Heart right ventricle (tissue), 16 donors: ENCODE results near the gene TPSB2. TPM values are rescaled to one million over a fixed set of nuclear protein-coding genes. Genes with fewer than 3 reads are reported as not detected.

Experiments used
- ATAC-seq, 8 donors: fragments of 200-7000 bp; cut with Tn5 transposase; one replicate each; pipeline ENCODE4 v1.9.1; 2020; ENCODE audit warnings: mild to moderate bottlenecking in 8 of 8, moderate library complexity in 8 of 8, moderate number of reproducible peaks in 1 of 8
- DNase-seq, 2 donors: peaks; one replicate each; pipeline ENCODE4 v3.0.0-alpha.2; 2020
- H3K27ac ChIP-seq, 10 donors: fragments of 200-600 bp; sonication (generic) in 2 of 10; one replicate each; pipeline versions ENCODE4 v1.5.0 to v1.8.0; 2020 to 2022; ENCODE audit warnings: mild to moderate bottlenecking in 3 of 10
- H3K27me3 ChIP-seq, 7 donors: fragments of 200-600 bp; one replicate each; pipeline ENCODE4 v1.8.0; 2021 to 2022; ENCODE audit warnings: mild to moderate bottlenecking in 2 of 7
- H3K36me3 ChIP-seq, 9 donors: fragments of 200-600 bp; sonication (generic) in 1 of 9; one replicate each; pipeline versions ENCODE4 v1.5.0 to v1.8.0; 2020 to 2022; ENCODE audit warnings: mild to moderate bottlenecking in 2 of 9
- H3K4me1 ChIP-seq, 9 donors: fragments of 200-600 bp; sonication (generic) in 1 of 9; one replicate each; pipeline versions ENCODE4 v1.5.0 to v1.8.0; 2020 to 2022; ENCODE audit warnings: mild to moderate bottlenecking in 4 of 9
- H3K4me3 ChIP-seq, 10 donors: fragments of 200-600 bp; sonication (generic) in 2 of 10; one replicate each; pipeline versions ENCODE4 v1.5.0 to v1.8.0; 2020 to 2022; ENCODE audit warnings: mild to moderate bottlenecking in 7 of 10, moderate library complexity in 2 of 10
- H3K9me3 ChIP-seq, 11 donors: fragments of 200-600 bp in 10 of 11; sonication (generic) in 2 of 11; one replicate each; pipeline versions ENCODE4 v1.5.0 to v1.8.0; 2013 to 2022; ENCODE audit warnings: mild to moderate bottlenecking in 2 of 11, control low read depth in 1 of 11, moderate library complexity in 1 of 11
- WGBS, 2 donors: extraction: QIAGEN DNeasy Blood & Tissue Kit; methylation state at CpG; one replicate each; pipeline ENCODE4 v1.1.7; 2013; ENCODE audit warnings: inconsistent platforms in 1 of 2; 5-methylcytosine and 5-hydroxymethylcytosine counted together
- intact Hi-C, 10 donors: fragments of 100-400 bp; cut with DNase I; formaldehyde crosslinking; loops; one replicate each; pipeline versions ENCODE4 v1.11.1 to v1.14.2; 2022
- polyA plus RNA-seq, 2 donors: library from polyadenylated mRNA; stranded (reverse); fragments of 200-250 nt; gene quantifications; one replicate each; pipeline ENCODE4 v1.2.3, GENCODE V29; 2013
- total RNA-seq, 10 donors: library from RNA; stranded (reverse); fragmentation: NEBNext Ultra II Directional in 3 of 10; extraction: Animal tissue kit (Norgen Biotek cat#: 25700) in 3 of 10; gene quantifications; one replicate each; pipeline versions ENCODE4 v1.2.1 to v1.2.4, GENCODE V29; 2021 to 2023
- TF ChIP-seq, protein P1 (sequence below), 9 donors: fragments of 200-600 bp; sonication (generic) in 2 of 9; IDR thresholded peaks; one replicate each; pipeline versions ENCODE4 v1.5.0 to v1.8.0; 2021 to 2022; ENCODE audit warnings: antibody characterized with exemption in 9 of 9, mild to moderate bottlenecking in 5 of 9, moderate library complexity in 1 of 9
- donor health status: Arrhythmogenic right ventricular cardiomyopathy.
- donor health status: ischemic (EF 13 %, LVEDD 7.1; RV severe dilation, severe dysfunction).
- donor health status: healthy with polysubstance abuse.
- donor health status: DM: no; HTN: yes; CAD: no.
- donor health status: DM: no; HTN: no; CAD: no.
- donor health status: ischemic (EF 25% LVEDD 6.9; RV normal size, moderate dysfunction).
- donor health status: ischemic (EF 25% LVEDD 5.7; RV mildly dilated, moderate dysfunction).
- donor health status: healthy.
- donor health status: DM: yes; HTN: yes; CAD: no.
- donor health status: Ischemic cardiomyopathy.
- donor health status: ischemic (EF 35%, LVEDD 5.7; RV mildly dilated, moderate dysfunction).
- donor health status: nonischemic (EF 11% LVEDD 7.7; RV severe dilation, severe dysfunction).
- donor health status: DM: yes; HTN: yes; CAD: no.
- donor health status: PGD.
- donor health status: ischemic (EF 29% LVEDD 5.4; RV normal size, mild dysfunction).
- donor health status: nonischemic (EF 23%, LVEDD 6.1; RV moderate dilation, normal function).

TPSB2 gene
- total and polyA plus RNA-seq, 12 donors = 0.33 to 6.4 (median 1.9) TPM

DNA sequence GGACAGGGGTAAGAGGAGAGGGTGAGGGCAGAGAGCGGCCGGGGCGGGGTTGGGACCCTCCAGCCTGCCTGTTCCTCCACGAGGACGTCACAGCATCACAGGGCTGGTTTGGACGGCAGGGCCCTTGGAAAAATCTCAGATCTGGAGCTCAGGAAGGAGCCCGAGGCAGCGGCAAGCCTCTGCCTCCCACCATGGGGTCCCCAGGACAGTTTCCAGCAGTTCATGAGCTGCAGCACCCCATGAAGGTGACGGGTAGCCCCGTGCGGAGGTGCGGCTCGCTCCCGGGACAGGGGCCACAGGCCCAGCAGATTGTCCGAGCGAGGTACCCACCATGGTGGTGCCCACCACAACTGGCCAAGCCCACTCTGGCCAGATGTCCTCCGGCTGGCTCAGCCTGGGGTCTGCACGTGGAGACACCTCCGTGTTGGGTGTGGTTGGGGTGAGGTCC is 47.2 kb upstream of the TPSB2 start:
- Histone ChIP-seq H3K9me3 (no peaks in the 10 kb centered on the region), H3K27ac (no peak overlapping the region), H3K4me1 (peaks cover 0 to under 1% (median 0%) of the 10 kb centered on the region in 9 donors), H3K4me3 (no peak overlapping the region), H3K36me3 (no peaks in the 10 kb centered on the region), H3K27me3 (peaks cover 0 to 46% (median 34%) of the 10 kb centered on the region in 7 donors)
- WGBS, 2 donors = 73 to 76% methylated on average over 18 to 19 of the region's 19 CpGs
- DNase-seq = no peak
- no peak for ATAC-seq
- intact Hi-C loops = no loop called here
- TF ChIP-seq, protein P1, sequence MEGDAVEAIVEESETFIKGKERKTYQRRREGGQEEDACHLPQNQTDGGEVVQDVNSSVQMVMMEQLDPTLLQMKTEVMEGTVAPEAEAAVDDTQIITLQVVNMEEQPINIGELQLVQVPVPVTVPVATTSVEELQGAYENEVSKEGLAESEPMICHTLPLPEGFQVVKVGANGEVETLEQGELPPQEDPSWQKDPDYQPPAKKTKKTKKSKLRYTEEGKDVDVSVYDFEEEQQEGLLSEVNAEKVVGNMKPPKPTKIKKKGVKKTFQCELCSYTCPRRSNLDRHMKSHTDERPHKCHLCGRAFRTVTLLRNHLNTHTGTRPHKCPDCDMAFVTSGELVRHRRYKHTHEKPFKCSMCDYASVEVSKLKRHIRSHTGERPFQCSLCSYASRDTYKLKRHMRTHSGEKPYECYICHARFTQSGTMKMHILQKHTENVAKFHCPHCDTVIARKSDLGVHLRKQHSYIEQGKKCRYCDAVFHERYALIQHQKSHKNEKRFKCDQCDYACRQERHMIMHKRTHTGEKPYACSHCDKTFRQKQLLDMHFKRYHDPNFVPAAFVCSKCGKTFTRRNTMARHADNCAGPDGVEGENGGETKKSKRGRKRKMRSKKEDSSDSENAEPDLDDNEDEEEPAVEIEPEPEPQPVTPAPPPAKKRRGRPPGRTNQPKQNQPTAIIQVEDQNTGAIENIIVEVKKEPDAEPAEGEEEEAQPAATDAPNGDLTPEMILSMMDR (IDR thresholded peaks at IDR 0.05) = no peak

DNA sequence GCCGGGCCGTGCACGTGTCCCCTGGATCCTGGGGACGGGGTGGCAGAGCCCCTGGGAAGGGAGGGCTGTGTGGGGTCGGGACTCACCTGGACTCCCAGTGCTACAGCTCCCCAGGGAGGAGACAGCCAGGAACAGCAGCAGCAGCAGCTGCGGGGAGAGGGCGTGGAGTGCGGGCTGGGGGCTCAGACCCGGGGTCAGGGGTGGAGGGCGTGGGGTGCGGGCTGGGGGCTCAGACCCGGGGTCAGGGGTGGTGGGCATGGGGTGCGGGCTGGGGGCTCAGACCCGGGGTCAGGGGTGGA is 46.5 kb upstream of the TPSB2 start:
- Histone ChIP-seq H3K27me3 (peaks cover 0 to 44% (median 34%) of the 10 kb centered on the region in 7 donors), H3K4me1 (peaks cover 0 to 7% (median 3%) of the 10 kb centered on the region in 9 donors), H3K36me3 (no peaks in the 10 kb centered on the region), H3K9me3 (no peaks in the 10 kb centered on the region), H3K4me3 (no peak overlapping the region), H3K27ac (no peak overlapping the region)
- DNase-seq (no peak), ATAC-seq (no peak)
- 85 to 86% methylated on average over 14 of the region's 14 CpGs for WGBS, 2 donors
- TF ChIP-seq, protein P1 (IDR thresholded peaks at IDR 0.05) = no peak
- intact Hi-C loops = no loop called here

DNA sequence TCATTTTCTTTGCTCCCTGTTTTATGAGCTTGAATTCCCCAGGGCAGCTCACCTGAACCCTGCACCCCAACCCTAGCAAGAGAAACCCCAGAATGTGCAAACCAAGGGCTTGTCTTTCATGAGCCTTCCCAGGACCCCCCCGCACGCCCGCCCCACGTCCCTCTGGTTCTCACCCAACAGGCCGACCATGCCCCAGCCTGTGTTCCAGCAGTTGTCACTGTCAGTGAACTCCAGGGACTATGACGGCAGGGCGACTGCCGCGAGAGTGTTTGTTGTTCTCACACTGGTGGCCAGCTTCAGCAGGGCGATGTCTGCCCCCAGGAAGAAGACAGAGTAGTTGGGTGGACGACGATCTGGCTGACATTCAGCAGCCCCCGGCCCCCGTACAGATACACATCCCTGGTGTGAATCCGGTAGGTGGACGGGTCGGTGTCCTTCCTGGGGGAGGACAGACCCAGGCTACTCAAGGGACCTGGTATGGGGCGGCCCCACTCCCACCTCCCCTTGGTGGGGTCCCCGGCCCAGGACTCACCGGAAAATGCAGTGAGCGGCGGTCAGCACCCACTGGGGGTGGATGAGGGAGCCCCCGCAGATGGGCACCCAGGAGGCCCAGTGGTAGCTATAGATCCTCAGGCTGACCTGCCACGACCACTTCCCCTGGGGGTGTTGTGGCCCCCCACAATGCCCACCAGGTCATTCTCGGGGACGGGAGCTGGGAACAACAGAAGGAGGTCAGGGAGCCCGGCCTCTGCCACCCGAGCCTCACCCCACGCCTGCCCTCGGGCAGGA is 46.0 kb upstream of the TPSB2 start:
- H3K9me3 ChIP-seq = no peaks in the 10 kb centered on the region
- no peak overlapping the region for H3K27ac ChIP-seq
- intact Hi-C loops = no loop called here
- TF ChIP-seq, protein P1 (IDR thresholded peaks at IDR 0.05) = no peak
- H3K4me3 ChIP-seq = no peak overlapping the region
- H3K4me1 ChIP-seq = peaks cover 0 to 7% (median 3%) of the 10 kb centered on the region in 9 donors
- WGBS, 2 donors = 66 to 69% methylated on average over 30 of the region's 30 CpGs
- H3K36me3 ChIP-seq = no peaks in the 10 kb centered on the region
- H3K27me3 ChIP-seq = peaks cover 0 to 43% (median 34%) of the 10 kb centered on the region in 7 donors
- ATAC-seq = no peak
- DNase-seq = no peak

DNA sequence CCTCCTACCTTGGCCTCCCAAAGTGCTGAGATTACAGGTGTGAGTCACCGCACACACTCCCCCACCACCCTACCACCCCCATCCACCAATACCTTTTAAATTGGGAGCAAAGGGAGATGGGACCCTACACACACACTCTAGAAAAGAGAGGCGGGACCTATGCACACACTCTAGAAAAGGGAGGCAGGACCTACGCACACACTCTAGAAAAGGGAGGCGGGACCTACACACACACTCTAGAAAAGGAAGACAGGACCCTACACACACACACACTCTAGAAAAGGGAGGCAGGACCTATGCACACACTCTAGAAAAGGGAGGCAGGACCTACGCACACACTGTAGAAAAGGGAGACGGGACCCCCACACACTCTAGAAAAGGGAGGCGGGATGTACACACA is 44.8 kb upstream of the TPSB2 start:
- Histone ChIP-seq H3K4me3 (no peak overlapping the region), H3K36me3 (no peaks in the 10 kb centered on the region), H3K27ac (no peak overlapping the region), H3K4me1 (peaks cover 0 to 7% (median 3%) of the 10 kb centered on the region in 9 donors), H3K27me3 (peaks cover 0 to 43% (median 30%) of the 10 kb centered on the region in 7 donors), H3K9me3 (no peaks in the 10 kb centered on the region)
- TF ChIP-seq, protein P1 (IDR thresholded peaks at IDR 0.05) = no peak
- intact Hi-C loops = no loop called here
- no peak for DNase-seq
- no peak for ATAC-seq
- WGBS, 2 donors = 90 to 94% methylated on average over 7 of the region's 7 CpGs
